Neural cell (in vitro differentiated cells): Measurements from ENCODE around the gene EYS. TPM values are rescaled to one million over a fixed set of nuclear protein-coding genes. Genes with fewer than 3 reads are reported as not detected.

Source experiments
- H2AFZ ChIP-seq: fragments of 200-600, 300-800 bp; sonication (generic), shearing (Covaris generic); 2 replicates; pipeline ENCODE4 v1.6.0; 2014; ENCODE audit warnings: low read depth, mild to moderate bottlenecking, antibody characterized with exemption, low read length, moderate library complexity
- H3F3A ChIP-seq: fragments of 200-600 bp; shearing (Covaris generic); 2 replicates; pipeline ENCODE4 v1.6.1; 2016; ENCODE audit warnings: mild to moderate bottlenecking, moderate library complexity, mixed read lengths, antibody characterized with exemption, low read length; ENCODE audit not compliant: insufficient read depth, poor library complexity, severe bottlenecking
- H3K27ac ChIP-seq: fragments of 200-600, 300-800 bp; sonication (generic), shearing (Covaris generic); 2 replicates; pipeline ENCODE4 v1.5.1; 2014; ENCODE audit warnings: mild to moderate bottlenecking, low read length, moderate library complexity
- H3K27me3 ChIP-seq: fragments of 300-800, 200-600 bp; sonication (generic), shearing (Covaris generic); 2 replicates; pipeline ENCODE4 v1.6.0; 2014; ENCODE audit warnings: mild to moderate bottlenecking, low read depth, low read length, moderate library complexity; ENCODE audit not compliant: insufficient read depth
- H3K36me3 ChIP-seq: fragments of 300-800, 200-600 bp; sonication (generic), shearing (Covaris generic); 2 replicates; pipeline ENCODE4 v1.5.1; 2014; ENCODE audit warnings: mild to moderate bottlenecking, antibody characterized with exemption, low read length, moderate library complexity; ENCODE audit not compliant: insufficient read depth
- H3K4me2 ChIP-seq: fragments of 300-800, 200-600 bp; sonication (generic), shearing (Covaris generic); 2 replicates; pipeline ENCODE4 v1.6.0; 2014; ENCODE audit warnings: mild to moderate bottlenecking, low read length
- H3K4me3 ChIP-seq: fragments of 300-800, 200-600 bp; sonication (generic), shearing (Covaris generic); 2 replicates; pipeline ENCODE4 v1.5.1; 2014; ENCODE audit warnings: mild to moderate bottlenecking, low read length, moderate library complexity
- H3K79me2 ChIP-seq: fragments of 200-600 bp; shearing (Covaris generic); replicated peaks from 2 replicates; pipeline ENCODE4 v1.6.0; 2014; ENCODE audit warnings: mild to moderate bottlenecking, low read length, moderate library complexity; ENCODE audit not compliant: insufficient read depth
- H3K9ac ChIP-seq: fragments of 300-800, 200-600 bp; sonication (generic), shearing (Covaris generic); 2 replicates; pipeline ENCODE4 v1.6.1; 2016; ENCODE audit warnings: mild to moderate bottlenecking, low read length, mixed read lengths
- H3K9me2 ChIP-seq: fragments of 200-600 bp; shearing (Covaris generic); 2 replicates; pipeline ENCODE4 v1.6.1; 2016; ENCODE audit warnings: mild to moderate bottlenecking, low read length, mixed read lengths; ENCODE audit not compliant: insufficient read depth
- H3K9me3 ChIP-seq: fragments of 200-600, 300-800 bp; sonication (generic), shearing (Covaris generic); 2 replicates; pipeline ENCODE4 v1.6.1; 2016; ENCODE audit warnings: mild to moderate bottlenecking, mixed run types, low read length, moderate library complexity, mixed read lengths
- H4K20me1 ChIP-seq: fragments of 200-600 bp; shearing (Covaris generic); 2 replicates; pipeline ENCODE4 v1.6.1; 2016; ENCODE audit warnings: mild to moderate bottlenecking, mixed run types; ENCODE audit not compliant: insufficient read depth
- EP300 ChIP-seq: fragments of 450-650 bp; conservative IDR thresholded peaks from 2 replicates; pipeline ENCODE4 v1.6.1; 2014; ENCODE audit warnings: antibody characterized with exemption, mild to moderate bottlenecking, moderate library complexity; ENCODE audit not compliant: poor library complexity, severe bottlenecking
- EZH2 ChIP-seq: fragments of 200-600, 300-800 bp; shearing (Covaris generic), sonication (generic); IDR thresholded peaks from 2 replicates; pipeline ENCODE4 v1.6.1; 2014; ENCODE audit warnings: antibody characterized with exemption, low read length, borderline replicate concordance, mild to moderate bottlenecking; ENCODE audit not compliant: insufficient read depth, poor library complexity, severe bottlenecking
- MXI1 ChIP-seq: fragments of 450-650 bp; conservative IDR thresholded peaks from 2 replicates; pipeline ENCODE4 v1.6.1; 2014; ENCODE audit warnings: antibody characterized with exemption, mild to moderate bottlenecking; ENCODE audit not compliant: poor library complexity, severe bottlenecking
- POLR2AphosphoS5 ChIP-seq: IDR thresholded peaks from 2 replicates; pipeline ENCODE4 v1.6.1; 2012
- RAD21 ChIP-seq: fragments of 450-650 bp; conservative IDR thresholded peaks from 2 replicates; pipeline ENCODE4 v1.6.1; 2014; ENCODE audit warnings: antibody characterized with exemption, mild to moderate bottlenecking, moderate library complexity
- SMC3 ChIP-seq: fragments of 450-650 bp; conservative IDR thresholded peaks from 2 replicates; pipeline ENCODE4 v1.6.1; 2014; ENCODE audit warnings: antibody characterized with exemption, mild to moderate bottlenecking, moderate library complexity; ENCODE audit not compliant: poor library complexity
- TAF1 ChIP-seq: IDR thresholded peaks from 2 replicates; pipeline ENCODE4 v1.6.1; 2012; ENCODE audit warnings: low read depth
- polyA plus RNA-seq: library from polyadenylated mRNA; depleted of rRNA; stranded (reverse); fragments of >200 nt; gene quantifications from 2 replicates; pipeline ENCODE4 v1.2.3, GENCODE V29; 2014
- TF ChIP-seq, protein P1 (sequence below): fragments of 450-650 bp; IDR thresholded peaks from 2 replicates; pipeline ENCODE4 v1.5.1; 2014; ENCODE audit warnings: antibody characterized with exemption, mild to moderate bottlenecking, moderate library complexity; ENCODE audit not compliant: poor library complexity, severe bottlenecking
- TF ChIP-seq, protein P2 (sequence below): IDR thresholded peaks from 2 replicates; pipeline ENCODE4 v1.6.1; 2012; ENCODE audit warnings: borderline replicate concordance

EYS gene
- polyA plus RNA-seq, 1 donor from 2014 or later: 0.38 TPM

DNA sequence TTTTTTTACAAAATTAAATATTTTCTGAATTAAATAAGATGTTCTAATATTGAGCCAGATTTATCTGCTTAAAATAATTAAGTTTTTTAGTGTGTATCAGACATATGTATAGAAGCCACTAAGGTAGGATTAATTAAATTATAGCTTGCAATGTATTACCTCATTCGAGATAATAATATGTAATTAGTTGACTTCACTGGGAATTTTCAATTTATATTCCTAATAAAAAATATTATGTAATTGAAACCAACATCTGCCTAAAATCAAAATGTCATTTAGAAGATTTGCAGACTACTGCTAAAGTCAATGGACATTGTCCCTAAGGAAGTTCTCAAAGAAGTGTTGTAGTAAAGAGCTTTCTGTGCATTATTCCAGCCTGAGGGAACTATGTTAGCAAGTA, 254.7 kb downstream of the EYS start:
- Histone ChIP-seq H3K27me3 (no peaks in the 10 kb centered on the region), H3K9ac (no peak overlapping the region), H3K79me2 (no peaks in the 10 kb centered on the region), H2AFZ (no peak overlapping the region), H3K9me3 (no peaks in the 10 kb centered on the region), H3K4me3 (no peak overlapping the region), H3F3A (no peaks in the 10 kb centered on the region), H3K4me2 (no peak overlapping the region), H3K36me3 (no peaks in the 10 kb centered on the region), H4K20me1 (no peaks in the 10 kb centered on the region), H3K27ac (no peak overlapping the region), H3K9me2 (no peaks in the 10 kb centered on the region)
- TF ChIP-seq EP300 (no peak), RAD21 (no peak), MXI1 (no peak), POLR2AphosphoS5 (no peak), EZH2 (no peak), SMC3 (no peak), TAF1 (no peak)
- TF ChIP-seq, protein P1, sequence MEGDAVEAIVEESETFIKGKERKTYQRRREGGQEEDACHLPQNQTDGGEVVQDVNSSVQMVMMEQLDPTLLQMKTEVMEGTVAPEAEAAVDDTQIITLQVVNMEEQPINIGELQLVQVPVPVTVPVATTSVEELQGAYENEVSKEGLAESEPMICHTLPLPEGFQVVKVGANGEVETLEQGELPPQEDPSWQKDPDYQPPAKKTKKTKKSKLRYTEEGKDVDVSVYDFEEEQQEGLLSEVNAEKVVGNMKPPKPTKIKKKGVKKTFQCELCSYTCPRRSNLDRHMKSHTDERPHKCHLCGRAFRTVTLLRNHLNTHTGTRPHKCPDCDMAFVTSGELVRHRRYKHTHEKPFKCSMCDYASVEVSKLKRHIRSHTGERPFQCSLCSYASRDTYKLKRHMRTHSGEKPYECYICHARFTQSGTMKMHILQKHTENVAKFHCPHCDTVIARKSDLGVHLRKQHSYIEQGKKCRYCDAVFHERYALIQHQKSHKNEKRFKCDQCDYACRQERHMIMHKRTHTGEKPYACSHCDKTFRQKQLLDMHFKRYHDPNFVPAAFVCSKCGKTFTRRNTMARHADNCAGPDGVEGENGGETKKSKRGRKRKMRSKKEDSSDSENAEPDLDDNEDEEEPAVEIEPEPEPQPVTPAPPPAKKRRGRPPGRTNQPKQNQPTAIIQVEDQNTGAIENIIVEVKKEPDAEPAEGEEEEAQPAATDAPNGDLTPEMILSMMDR: no peak
- TF ChIP-seq, protein P2, sequence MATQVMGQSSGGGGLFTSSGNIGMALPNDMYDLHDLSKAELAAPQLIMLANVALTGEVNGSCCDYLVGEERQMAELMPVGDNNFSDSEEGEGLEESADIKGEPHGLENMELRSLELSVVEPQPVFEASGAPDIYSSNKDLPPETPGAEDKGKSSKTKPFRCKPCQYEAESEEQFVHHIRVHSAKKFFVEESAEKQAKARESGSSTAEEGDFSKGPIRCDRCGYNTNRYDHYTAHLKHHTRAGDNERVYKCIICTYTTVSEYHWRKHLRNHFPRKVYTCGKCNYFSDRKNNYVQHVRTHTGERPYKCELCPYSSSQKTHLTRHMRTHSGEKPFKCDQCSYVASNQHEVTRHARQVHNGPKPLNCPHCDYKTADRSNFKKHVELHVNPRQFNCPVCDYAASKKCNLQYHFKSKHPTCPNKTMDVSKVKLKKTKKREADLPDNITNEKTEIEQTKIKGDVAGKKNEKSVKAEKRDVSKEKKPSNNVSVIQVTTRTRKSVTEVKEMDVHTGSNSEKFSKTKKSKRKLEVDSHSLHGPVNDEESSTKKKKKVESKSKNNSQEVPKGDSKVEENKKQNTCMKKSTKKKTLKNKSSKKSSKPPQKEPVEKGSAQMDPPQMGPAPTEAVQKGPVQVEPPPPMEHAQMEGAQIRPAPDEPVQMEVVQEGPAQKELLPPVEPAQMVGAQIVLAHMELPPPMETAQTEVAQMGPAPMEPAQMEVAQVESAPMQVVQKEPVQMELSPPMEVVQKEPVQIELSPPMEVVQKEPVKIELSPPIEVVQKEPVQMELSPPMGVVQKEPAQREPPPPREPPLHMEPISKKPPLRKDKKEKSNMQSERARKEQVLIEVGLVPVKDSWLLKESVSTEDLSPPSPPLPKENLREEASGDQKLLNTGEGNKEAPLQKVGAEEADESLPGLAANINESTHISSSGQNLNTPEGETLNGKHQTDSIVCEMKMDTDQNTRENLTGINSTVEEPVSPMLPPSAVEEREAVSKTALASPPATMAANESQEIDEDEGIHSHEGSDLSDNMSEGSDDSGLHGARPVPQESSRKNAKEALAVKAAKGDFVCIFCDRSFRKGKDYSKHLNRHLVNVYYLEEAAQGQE: no peak

DNA sequence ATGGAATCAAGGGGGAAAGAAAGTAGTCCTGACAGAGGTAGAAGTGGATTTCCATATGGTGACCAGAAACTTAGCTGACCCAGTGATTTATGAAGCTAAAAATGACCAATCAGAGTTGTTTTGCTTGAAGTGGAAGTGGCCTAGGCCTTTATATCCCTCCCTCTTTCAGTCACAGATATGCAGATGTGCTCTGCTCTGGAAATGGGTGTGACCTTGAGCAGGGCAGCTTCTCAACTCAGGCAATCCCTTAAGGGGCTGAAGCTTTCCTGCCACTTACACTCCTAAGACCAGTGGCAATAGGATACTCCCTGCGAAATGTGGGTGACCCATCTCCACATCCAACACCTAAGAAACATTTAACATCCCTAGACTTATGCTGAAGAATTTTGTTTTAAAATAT, 256.6 kb downstream of the EYS start:
- Histone ChIP-seq H3K36me3 (no peaks in the 10 kb centered on the region), H3K9me3 (no peaks in the 10 kb centered on the region), H2AFZ (no peak overlapping the region), H3K27me3 (no peaks in the 10 kb centered on the region), H3K4me2 (no peak overlapping the region), H3K9ac (no peak overlapping the region), H3K27ac (no peak overlapping the region), H3K9me2 (no peaks in the 10 kb centered on the region), H3F3A (no peaks in the 10 kb centered on the region), H3K4me3 (no peak overlapping the region), H3K79me2 (no peaks in the 10 kb centered on the region), H4K20me1 (no peaks in the 10 kb centered on the region)
- TF ChIP-seq EZH2 (no peak), POLR2AphosphoS5 (no peak), EP300 (no peak), TAF1 (no peak), SMC3 (no peak), MXI1 (no peak), RAD21 (no peak)
- TF ChIP-seq, protein P2: no peak
- TF ChIP-seq, protein P1: no peak
